ENCODE data around the gene TNFRSF11A.

TNFRSF11A gene

DNA sequence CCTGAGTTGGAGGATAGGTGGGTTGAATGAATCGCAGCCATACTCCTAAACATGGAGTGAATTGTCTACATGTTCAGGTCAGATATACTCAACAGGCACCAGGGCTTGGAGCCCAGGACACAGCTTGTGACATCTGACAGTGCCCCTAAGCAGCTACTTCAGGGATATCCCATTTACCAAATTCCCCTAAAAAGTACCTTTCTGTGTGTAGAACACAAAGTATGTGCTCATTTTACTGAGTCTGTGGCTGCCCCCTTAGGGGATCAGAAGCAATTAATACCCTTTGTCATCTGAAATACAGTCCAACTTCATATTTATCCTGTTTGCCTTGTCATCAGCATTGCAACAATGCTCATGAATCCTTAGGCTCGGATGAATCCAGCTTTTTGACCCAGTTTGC is 20.8 kb downstream of the TNFRSF11A start:
- DNase-seq, result no peak

DNA sequence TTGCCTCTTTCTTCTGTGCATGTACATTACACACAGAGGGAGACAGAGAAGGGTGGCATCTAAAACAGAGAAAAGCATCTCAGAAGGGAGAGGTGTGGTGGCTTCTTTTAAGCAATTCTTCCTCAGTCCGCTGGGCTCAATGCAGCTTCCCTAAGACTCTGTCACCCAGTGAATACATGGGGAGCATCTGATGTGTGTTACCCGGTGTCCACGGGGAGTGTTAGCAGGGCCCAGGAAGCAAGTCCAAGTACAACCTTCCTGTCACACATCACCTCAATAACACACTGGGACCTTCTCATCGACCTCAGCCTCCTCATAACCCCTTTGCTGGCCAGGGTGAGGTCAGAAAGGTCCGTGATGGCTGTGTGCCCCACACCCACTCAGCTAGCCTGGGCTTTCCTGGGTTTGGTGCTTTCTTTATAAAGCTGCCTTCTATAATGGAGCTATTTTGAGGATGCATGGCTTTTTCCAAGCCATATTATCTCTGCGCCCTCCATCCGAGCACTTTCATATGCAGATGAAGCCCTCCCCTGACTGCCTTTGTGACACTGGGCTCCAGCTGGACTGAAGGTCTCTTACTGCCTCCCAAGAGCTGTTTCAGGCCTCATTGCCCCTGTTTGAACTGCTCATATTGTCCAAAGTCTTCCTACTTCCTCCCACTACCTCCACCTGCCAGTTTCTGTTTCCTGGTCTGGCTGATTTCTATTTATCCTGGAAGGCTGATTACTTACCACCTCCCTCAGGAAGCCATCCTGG is 21.4 kb downstream of the TNFRSF11A start:
- DNase-seq, result no peak

DNA sequence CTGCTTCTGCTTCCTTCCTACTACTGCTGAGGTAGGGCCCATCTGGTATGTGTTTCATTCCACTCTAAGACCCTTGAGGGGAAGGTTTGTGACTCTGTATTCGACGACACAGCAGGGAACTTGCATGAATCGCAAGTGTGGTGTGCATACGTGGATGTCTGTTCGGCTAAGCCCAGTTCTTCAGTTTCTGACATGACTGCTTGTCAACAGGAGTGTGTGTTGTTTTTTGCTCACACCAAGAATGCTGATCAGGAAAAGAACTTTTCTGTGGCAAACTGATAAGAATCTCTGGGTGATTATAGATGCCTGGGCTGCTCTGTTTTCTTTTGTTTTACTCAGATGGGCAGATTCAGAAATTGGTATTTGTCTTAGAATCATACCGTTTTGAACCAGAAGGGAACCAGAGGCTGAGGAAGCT is 22.0 kb downstream of the TNFRSF11A start:
- no peak for DNase-seq

DNA sequence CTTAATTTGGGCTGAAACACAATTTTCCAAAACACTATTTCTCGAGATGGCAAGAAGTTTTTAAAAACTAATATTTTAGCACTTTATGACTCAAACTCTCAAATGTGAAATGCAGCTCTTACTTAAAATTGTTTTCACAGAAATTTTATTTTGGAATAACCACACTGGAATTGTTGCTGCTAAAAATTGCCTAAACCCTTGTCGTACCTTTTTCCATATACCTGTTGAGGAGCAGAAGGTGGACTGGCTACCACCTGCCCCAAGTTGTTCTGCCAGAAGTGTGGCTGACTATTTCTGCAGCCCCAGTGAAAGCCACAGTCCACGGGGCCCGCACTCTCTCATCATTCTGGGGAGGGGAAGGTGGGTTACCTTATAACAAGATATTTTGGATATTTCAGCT is 23.4 kb downstream of the TNFRSF11A start:
- DNase-seq, result no peak

DNA sequence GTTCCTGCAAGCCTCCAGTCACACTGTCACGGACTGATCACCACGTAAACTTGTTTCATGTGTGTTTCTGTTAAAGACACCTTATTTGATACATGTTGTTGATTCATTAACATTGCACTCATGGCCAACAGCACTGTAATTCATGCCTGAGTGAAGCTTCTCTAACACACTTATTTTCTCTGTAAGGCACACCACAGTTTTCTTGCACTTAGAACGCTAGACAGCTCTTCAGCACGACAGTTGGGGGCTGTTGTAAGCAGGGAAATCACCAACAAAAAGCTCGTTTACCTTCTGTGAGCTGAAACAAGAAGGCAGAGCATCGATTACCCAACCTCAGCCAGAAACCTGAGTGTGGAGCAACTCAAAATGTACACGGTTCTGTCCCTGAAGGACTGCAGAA is 28.1 kb downstream of the TNFRSF11A start:
- DNase-seq, result no peak

DNA sequence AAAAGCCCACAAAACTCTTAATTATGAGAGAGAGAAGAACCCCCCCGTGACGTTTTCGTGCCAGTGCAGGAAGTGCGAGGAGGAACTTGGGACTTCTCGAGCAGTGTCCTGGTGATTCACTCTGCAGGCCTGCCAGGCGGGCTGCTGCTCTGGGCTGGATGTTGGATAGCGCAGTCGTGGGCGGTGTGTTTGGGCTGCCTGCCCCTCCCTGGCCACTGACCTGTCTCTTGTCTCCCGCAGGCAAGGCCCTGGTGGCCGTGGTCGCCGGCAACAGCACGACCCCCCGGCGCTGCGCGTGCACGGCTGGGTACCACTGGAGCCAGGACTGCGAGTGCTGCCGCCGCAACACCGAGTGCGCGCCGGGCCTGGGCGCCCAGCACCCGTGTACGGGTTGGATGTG is 29.0 kb downstream of the TNFRSF11A start:
- DNase-seq, result no peak

DNA sequence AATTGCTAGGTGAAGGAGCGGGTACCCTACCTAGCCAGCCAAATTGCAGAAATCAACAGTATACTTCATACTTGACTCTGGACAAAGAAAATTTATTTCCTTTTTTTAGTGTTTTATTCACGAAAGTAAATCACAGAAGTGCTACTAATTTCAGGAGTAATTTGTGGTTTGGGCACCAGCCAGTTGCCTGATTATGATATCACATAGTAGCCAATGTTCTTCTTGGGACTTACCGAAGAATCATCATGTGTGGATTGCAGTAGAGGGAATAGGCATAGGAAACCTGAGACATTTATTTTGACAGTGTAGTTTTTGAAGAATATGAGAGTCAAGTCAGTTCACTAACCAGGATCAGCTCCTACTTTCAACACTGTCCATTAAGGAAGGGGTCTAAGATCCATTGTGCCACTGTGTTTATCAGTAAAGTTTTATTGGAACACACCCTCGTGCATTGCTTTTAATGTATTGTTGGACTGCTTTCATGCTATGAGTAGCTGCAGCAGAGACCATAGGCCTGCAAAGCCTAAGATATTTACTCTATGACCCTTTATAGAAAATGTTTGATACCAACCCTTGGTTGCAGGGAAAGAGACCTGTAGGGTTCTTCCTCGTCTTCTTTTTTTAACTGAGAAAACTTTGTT is 32.1 kb downstream of the TNFRSF11A start:
- DNase-seq, result no peak

DNA sequence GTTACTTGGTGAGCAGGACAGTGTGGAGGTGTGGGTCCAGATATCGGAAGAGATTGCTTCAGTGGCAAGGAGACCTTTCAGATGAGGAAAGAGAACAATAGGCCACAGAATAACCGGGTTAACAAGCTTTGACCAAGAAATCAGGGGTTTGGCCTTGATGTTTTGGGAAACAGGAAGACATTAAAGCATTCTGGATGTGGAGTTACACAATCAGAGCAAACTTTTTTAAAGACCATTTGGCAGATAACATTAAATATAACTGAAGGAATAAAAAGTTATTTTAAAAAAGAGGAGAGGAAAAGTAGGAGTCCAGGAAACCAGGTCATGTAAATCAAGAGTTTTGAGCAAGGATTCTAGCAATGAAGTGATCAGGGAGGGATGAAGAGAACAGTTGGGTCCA is 35.7 kb downstream of the TNFRSF11A start:
- no peak for DNase-seq

DNA sequence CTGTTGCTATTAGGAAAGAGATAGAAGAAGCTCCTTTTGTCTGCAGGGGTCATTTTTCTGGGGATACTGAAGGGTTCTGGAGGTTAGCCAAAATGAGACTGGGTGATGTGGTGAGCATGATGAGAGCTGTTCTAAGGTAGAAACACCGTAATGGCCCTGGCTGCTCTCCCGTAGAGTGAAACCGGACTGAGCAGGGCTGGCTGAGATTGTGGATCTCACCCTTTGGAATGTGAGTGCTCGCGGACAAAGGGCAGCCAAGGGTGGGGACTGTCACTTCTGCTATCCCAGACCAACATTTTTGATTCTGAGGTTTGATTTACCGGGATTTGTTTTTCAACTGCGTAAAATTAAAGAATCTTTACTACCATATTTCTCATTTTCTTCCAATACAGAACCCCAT is 36.2 kb downstream of the TNFRSF11A start:
- no peak for DNase-seq

DNA sequence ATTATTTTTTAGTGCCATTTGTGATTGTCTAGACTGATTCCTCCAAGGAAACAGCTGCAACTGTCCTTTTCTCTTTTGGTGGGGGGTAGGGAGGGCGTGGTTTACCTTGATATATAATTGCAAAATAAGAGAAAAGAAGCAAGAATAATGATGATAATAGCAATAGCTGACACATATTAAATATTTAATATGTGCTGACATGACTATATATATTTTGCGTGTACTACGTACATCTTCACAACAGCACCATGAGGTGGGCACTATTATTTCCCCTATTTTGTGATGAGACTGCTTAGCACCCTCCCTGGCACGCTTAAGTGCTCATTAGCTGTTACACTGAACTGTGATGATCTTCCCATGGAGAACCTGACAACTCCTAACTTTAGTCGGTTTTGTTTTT is 39.4 kb downstream of the TNFRSF11A start:
- no peak for DNase-seq

DNA sequence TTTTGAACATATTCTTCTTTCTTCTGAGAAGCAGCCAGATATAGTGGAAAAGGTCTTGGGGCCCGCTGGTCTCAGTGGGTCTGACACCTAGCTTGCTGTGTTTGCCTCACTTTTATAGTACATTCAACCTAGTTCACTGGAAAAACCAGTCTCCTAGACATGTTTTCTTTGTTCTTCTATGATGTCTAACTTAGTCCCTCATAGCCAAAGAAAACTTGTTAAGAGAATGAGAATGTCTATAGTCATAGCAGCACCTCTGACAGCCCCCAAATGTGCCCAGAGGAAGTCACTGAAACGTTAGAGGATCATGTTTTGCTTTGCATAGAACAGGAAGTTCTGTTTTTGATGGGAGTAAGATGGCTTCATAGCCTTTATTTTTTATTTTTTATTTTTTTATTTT is 40.3 kb downstream of the TNFRSF11A start:
- no peak for DNase-seq

DNA sequence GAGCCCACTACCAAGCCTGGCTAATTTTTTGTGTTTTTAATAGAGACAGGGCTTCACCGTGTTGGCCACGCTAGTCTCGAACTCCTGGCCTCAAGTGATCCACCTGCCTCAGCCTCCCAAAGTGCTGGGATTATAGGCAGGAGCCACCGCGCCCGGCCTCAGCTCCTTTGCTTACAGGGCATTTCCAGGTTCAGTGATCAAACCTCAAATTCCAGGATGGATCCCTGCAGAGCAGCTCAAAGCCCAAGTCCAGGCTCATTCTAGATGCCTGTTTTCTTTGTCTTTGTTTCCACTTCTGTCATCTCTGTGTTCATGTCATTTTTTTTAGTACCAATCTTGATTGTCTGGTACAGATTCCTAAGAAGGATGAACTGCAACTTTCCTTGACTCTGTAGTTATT is 41.9 kb downstream of the TNFRSF11A start:
- DNase-seq, result no peak

DNA sequence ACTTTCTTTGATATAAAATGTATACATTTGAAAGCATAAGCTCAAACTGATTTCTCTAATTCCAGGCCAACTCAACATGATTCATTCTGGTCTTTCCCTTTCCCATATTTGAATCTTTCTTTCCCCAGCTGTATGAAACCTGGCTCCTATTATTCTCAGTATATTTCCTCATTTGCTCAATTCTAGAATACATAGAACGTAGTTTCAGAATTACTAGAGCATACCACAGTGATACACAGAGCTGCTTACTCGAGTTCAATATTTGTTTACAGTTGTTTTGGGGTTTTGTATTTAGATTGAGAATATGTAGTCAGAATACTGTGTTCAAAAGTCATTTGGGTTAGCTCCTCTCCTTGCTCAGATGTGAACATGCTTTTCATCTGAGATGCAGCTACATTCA is 43.0 kb downstream of the TNFRSF11A start:
- DNase-seq, result no peak

DNA sequence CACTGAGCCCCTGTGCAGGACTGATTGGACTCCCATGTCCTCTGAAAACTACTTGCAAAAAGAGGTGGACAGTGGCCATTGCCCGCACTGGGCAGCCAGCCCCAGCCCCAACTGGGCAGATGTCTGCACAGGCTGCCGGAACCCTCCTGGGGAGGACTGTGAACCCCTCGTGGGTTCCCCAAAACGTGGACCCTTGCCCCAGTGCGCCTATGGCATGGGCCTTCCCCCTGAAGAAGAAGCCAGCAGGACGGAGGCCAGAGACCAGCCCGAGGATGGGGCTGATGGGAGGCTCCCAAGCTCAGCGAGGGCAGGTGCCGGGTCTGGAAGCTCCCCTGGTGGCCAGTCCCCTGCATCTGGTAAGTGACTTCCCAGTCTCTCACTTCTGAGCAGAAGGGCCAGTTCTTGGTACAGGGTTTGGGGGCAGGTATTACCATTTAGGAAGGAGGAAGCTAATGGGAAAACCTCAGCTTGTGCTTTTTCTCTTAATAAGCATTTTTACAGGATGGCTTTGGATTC is 44.1 kb downstream of the TNFRSF11A start:
- DNase-seq, result no peak

DNA sequence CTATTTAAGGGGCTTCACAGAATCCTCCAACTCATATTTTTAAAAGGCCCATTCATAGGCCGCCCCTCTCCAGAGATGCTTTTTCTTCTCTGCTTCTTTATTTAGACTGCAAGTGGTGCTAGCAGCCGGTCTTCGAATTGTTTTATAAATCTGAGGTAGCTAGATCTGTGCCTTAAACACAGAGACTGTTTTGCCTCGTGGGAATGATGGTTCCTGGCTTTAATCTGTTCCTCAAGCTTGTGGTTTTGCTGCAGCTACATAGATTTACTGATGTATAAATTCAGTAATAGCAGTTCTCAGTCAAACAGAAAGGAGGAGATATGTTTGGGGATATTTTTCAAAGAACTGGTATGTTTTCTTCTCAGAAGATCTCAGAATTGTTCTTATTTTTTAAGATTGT is 45.3 kb downstream of the TNFRSF11A start:
- no peak for DNase-seq

DNA sequence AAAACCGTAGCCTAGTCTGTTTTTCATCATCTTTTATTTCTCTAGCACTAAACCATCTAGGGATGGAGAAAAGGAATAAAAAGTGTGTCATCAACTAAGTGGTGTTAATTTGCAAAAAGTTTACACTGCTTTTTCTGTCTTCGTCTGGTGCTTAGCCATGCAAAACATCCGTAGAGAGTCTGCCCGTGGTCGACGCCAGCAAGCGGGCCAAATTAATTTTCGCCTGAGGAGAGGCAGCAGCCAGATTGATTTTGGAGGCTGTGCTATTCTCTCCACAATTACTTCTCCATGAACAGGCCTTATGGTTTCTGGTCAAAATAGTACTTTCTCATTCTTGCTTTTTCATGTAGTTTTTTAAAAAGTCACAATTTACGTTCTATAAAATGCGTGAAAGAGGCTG is 46.3 kb downstream of the TNFRSF11A start:
- DNase-seq, result no peak

DNA sequence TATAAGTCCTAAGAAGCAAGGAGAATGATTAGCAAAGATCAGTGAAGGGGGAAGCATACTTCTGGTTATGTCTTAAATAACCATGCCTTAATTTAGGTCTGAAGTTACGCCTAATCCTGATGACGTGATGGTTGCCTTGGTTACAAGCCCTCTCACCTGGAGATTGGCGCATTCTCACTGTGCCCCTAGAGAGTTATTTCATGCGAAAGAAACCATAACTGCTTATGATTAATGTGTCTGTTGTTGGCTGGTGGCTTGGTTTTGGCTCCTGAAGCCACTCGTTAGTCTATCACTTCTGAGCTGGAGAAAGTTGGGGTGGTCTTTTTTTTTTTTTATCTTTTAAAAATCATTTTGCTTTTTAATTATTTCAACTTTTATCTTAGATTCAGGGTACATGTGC is 47.0 kb downstream of the TNFRSF11A start:
- DNase-seq, result no peak

DNA sequence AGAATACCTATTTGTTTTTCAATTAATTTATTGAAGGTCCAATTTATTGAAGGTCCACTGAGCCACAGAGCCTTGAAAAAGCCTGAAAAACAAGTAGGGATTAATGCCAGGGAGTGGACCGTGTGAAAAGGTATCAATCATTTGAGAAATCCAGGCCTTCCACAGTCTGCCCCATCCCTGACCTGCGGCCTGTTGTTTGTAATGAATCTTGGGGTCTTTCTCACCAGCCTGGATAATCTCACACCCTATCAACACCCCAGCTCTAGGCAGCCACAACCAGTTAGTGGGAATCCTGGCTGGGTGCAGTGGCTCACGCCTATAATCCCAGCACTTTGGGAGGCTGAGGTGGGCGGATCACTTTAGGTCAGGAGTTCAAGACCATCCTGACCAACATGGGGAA is 47.8 kb downstream of the TNFRSF11A start:
- no peak for DNase-seq

DNA sequence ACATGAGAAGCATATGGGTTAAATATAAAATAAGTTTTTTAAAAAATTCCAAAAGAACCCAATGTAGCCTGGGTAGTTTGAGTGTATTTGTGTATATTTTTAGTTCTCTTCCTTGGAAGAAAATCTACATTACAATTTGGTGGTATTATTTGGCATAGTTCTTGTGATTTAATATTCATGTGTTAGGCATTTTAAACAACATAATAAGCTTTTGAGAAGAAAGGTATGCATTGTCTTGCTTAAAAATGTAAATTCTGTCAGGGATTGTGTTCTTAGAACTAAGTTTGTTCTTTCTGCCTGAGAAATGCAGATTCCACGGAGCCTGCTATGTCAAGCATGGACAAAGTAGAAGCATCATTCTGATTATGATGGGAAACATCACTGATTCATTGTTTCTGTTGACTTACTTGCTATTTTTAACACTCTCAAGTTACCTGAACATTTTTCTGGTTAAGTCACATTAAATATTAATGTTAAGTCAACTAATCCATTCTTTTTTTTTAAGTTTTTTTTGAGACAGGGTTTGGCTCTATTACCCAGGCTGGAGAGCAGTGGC is 49.4 kb downstream of the TNFRSF11A start:
- no peak for DNase-seq

DNA sequence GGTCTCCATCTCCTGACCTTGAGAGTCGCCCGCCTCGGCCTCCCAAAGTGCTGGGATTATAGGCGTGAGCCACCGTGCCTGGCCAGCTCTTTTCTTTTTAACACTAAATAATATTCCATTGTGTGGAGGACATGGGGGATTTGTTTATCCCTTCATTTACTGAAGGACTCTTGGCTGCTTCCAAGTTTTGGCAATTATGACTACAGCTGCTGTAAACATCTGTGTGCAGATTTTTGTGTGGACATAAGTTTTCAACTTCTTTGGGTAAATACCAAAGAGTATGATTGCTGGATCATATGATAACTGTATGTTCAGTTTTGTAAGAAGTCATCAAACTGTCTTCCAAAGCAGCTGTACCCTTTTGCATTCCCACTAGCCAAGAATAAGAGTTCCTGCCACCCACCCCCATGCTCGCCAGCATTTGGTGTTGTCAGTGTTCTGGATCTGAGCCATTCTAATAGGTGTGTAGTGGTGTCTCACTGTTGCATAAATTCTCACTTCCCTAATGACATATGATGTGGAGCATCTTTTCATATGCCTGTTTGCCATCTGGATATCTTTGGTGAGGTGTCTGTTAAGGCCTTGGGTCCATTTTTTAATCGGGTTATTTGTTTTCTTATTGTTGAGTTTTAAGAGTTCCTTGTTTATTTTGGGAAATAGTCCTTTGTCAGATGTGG is 52.2 kb downstream of the TNFRSF11A start:
- no peak for DNase-seq

DNA sequence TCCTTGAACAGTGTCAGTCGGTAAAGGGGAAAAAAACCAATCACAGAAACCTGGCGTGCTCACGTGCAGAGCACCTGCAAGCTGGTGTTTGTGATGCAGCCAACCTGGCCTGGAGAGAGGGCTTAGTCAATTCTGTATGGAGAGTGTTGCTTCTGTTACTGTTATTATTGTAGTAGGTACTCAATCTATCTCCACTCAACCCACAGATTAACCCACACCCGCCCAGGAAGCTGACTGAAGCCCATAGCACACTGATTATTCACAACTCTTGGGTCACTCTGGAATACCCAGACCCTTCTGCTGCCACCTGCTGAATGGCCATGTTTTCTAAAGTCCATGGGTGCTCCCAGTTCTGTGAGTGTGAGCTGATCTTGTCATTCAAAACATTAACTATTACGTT is 53.9 kb downstream of the TNFRSF11A start:
- DNase-seq, result no peak

DNA sequence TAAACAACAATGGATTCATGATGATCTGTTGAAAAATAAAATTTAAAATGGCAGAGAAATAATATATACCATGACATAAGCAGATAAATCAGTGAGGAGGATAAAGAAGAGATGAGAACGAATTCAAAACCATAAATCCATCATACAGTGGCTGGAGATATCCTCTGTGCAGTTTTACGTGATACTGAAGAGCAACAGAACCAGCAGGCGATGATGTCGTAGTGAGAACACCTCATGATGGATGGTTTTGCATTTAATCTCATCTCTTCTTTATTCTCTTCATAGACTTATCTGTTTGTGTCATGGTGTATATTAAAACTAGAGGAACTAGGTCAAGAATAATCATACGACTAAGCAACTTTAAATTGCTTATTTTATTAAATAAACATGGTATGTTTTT is 56.3 kb downstream of the TNFRSF11A start:
- no peak for DNase-seq

DNA sequence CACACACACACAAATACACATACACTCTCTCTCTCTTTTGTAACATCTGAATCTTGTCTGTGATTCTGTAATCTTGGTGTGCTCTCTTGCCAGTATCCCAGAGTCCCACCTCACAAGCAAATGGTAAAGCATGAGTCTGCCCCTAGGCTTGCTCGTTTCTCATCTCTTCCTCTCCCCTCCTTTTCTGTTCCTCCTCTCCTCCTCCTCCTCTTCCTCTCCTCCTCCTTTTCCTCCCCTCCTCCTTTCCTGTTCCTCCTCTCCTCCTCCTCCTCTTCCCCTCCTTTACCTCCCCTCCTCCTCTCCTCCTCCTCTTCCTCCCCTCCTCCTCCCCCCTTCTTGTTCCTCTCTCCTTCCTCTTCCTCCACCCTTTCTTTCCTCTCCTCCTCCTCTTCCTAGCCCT is 59.0 kb downstream of the TNFRSF11A start:
- DNase-seq, result no peak

DNA sequence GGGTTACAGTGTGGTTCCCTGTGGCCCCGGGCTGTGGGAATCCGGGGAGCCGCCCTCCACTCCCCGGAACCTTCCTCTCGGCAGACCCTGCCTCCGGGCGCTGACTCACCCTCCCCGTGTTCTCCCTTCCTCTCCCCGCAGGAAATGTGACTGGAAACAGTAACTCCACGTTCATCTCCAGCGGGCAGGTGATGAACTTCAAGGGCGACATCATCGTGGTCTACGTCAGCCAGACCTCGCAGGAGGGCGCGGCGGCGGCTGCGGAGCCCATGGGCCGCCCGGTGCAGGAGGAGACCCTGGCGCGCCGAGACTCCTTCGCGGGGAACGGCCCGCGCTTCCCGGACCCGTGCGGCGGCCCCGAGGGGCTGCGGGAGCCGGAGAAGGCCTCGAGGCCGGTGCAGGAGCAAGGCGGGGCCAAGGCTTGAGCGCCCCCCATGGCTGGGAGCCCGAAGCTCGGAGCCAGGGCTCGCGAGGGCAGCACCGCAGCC is 59.5 kb downstream of the TNFRSF11A start:
- no peak for DNase-seq

Measured in stimulated activated CD4-positive, alpha-beta T cell treated with anti-CD3 and anti-CD28 coated beads, Interleukin-15, amount 100 ng/mL, for 24 hours (primary cell).